CD4-positive, alpha-beta memory T cell (primary cell): ENCODE measurements around the gene DCAF6. TPM values are rescaled to one million over a fixed set of nuclear protein-coding genes. Genes with fewer than 3 reads are reported as not detected.

ENCODE experiments used
- CTCF ChIA-PET: fragments of 350-600 bp; sonication (Branson Sonifier 250); formaldehyde crosslinking; loops from one replicate; lab custom pipeline; 2021; ENCODE audit warnings: inconsistent platforms; ENCODE audit not compliant: partially characterized antibody; lab: Charles Lee
- POLR2A ChIA-PET: fragments of 350-600 bp; sonication (Branson Sonifier 250); formaldehyde crosslinking; loops from one replicate; lab custom pipeline; 2021; ENCODE audit not compliant: partially characterized antibody; lab: Charles Lee
- DNase-seq, 5 donors: peaks; one replicate each; pipeline versions ENCODE4 v3.0.0 to v3.0.0-alpha.2; 2020 to 2022; ENCODE audit warnings: mixed read lengths in 1 of 5
- H3K27ac ChIP-seq: one replicate; pipeline ENCODE4 v1.7.0; 2013; ENCODE audit warnings: low read depth, low read length
- H3K27me3 ChIP-seq: 2 replicates; pipeline ENCODE4 v1.7.0; 2013; ENCODE audit warnings: mild to moderate bottlenecking, low read length, moderate library complexity; ENCODE audit not compliant: insufficient read depth
- H3K36me3 ChIP-seq: 2 replicates; pipeline ENCODE4 v1.7.0; 2013; ENCODE audit warnings: mild to moderate bottlenecking, low read length, moderate library complexity; ENCODE audit not compliant: insufficient read depth
- H3K4me1 ChIP-seq: 2 replicates; pipeline ENCODE4 v1.7.0; 2013; ENCODE audit warnings: mild to moderate bottlenecking, low read length, moderate library complexity; ENCODE audit not compliant: insufficient read depth
- H3K4me3 ChIP-seq, 2 donors: one replicate each; pipeline ENCODE4 v1.7.0; 2013; ENCODE audit warnings: low read length in 2 of 2, mild to moderate bottlenecking in 1 of 2
- H3K9me3 ChIP-seq, 2 donors: one replicate each; pipeline ENCODE4 v1.7.0; 2013; ENCODE audit warnings: low read length in 2 of 2, control low read depth in 1 of 2; ENCODE audit not compliant: control insufficient read depth in 1 of 2
- H3K27ac Mint-ChIP-seq, 7 donors: one replicate each; pipeline ENCODE4 v1.8.0; 2020 to 2021; ENCODE audit warnings: mixed read lengths in 7 of 7, mild to moderate bottlenecking in 6 of 7, inconsistent platforms in 3 of 7, moderate library complexity in 3 of 7
- H3K27me3 Mint-ChIP-seq, 2 donors: one replicate each; pipeline ENCODE4 v1.8.0; 2020 to 2021; ENCODE audit warnings: mixed read lengths in 2 of 2
- H3K36me3 Mint-ChIP-seq, 2 donors: one replicate each; pipeline ENCODE4 v1.8.0; 2020 to 2021; ENCODE audit warnings: mixed read lengths in 2 of 2, inconsistent platforms in 1 of 2, mild to moderate bottlenecking in 1 of 2
- H3K4me1 Mint-ChIP-seq, 4 donors: one replicate each; pipeline ENCODE4 v1.8.0; 2020 to 2021; ENCODE audit warnings: mixed read lengths in 4 of 4, mild to moderate bottlenecking in 1 of 4
- H3K4me3 Mint-ChIP-seq, 8 donors: one replicate each; pipeline ENCODE4 v1.8.0; 2020 to 2021; ENCODE audit warnings: mixed read lengths in 8 of 8, mild to moderate bottlenecking in 7 of 8, moderate library complexity in 6 of 8, inconsistent platforms in 3 of 8
- H3K9me3 Mint-ChIP-seq, 8 donors: one replicate each; pipeline ENCODE4 v1.8.0; 2020 to 2021; ENCODE audit warnings: mixed read lengths in 8 of 8, mild to moderate bottlenecking in 5 of 8, inconsistent platforms in 3 of 8, moderate library complexity in 1 of 8
- intact Hi-C: fragments of 100-400 bp; cut with micrococcal nuclease; formaldehyde crosslinking; loops from one replicate; pipeline ENCODE4 v1.15.1; 2023
- polyA plus RNA-seq, 2 donors: library from polyadenylated mRNA; unstranded; fragments of 300-500 nt; fragmentation: Illumina TruSeq; gene quantifications; one replicate each; pipeline ENCODE4 v1.2.3, GENCODE V29; 2021
- total RNA-seq, 2 experiments: library from RNA; stranded (reverse); gene quantifications; one replicate each; pipeline ENCODE4 v1.2.3, GENCODE V29; 2021

The DCAF6 gene
- total and polyA plus RNA-seq, 4 experiments from 2014 or later: 8.1 to 29.2 (median 21.3) TPM

- Mint-ChIP-seq H3K27me3 (peaks cover 1 to 2% of the 10 kb centered on the region in 2 donors), H3K36me3 (no peaks in the 10 kb centered on the region), H3K9me3 (peaks cover 0 to 10% (median 9%) of the 10 kb centered on the region in 8 donors), H3K27ac (no peak overlapping the region), H3K4me3 (no peak overlapping the region), H3K4me1 (no peaks in the 10 kb centered on the region)
- Histone ChIP-seq H3K4me3 (no peak overlapping the region), H3K4me1 (no peaks in the 10 kb centered on the region), H3K9me3 (no peaks in the 10 kb centered on the region), H3K27ac (no peak overlapping the region), H3K27me3 (no peaks in the 10 kb centered on the region), H3K36me3 (no peaks in the 10 kb centered on the region)
- no peak for DNase-seq
- ChIA-PET POLR2A (no interaction called here), CTCF (no interaction called here)
- intact Hi-C loops: no loop called here
Measured at GRCh38 chr1:167904652-167905130, 31.8 kb upstream of the DCAF6 start.

- Histone ChIP-seq H3K9me3 (no peaks in the 10 kb centered on the region), H3K27ac (no peak overlapping the region), H3K4me1 (no peaks in the 10 kb centered on the region), H3K36me3 (no peaks in the 10 kb centered on the region), H3K27me3 (no peaks in the 10 kb centered on the region), H3K4me3 (no peak overlapping the region)
- DNase-seq: no peak
- H3K4me1 Mint-ChIP-seq: no peaks in the 10 kb centered on the region
- H3K27ac Mint-ChIP-seq: no peak overlapping the region
- H3K9me3 Mint-ChIP-seq: peaks cover 0 to 14% (median 12%) of the 10 kb centered on the region in 8 donors
- H3K27me3 Mint-ChIP-seq: peaks cover 2 to 3% of the 10 kb centered on the region in 2 donors
- H3K36me3 Mint-ChIP-seq: no peaks in the 10 kb centered on the region
- H3K4me3 Mint-ChIP-seq: no peak overlapping the region
- ChIA-PET POLR2A (no interaction called here), CTCF (no interaction called here)
- intact Hi-C loops: no loop called here
Measured at GRCh38 chr1:167905182-167905581, 31.3 kb upstream of the DCAF6 start.

- no peak overlapping the region for H3K4me3 Mint-ChIP-seq
- CTCF ChIA-PET: no interaction called here
Measured at GRCh38 chr1:167905671-167906070, 30.8 kb upstream of the DCAF6 start.

GRCh38 chr1:167909691-167910180 lies 26.7 kb upstream of the DCAF6 start:
- CTCF ChIA-PET: interaction anchor here (1.3 kb wide), 1 partner anchor 17 kb away, joined by 3 read pairs; no protein-coding TSS in a partner anchor
- POLR2A ChIA-PET: no interaction called here
- H3K36me3 Mint-ChIP-seq: peaks cover 3 to 7% of the 10 kb centered on the region in 2 donors
- intact Hi-C loops: no loop called here
- H3K4me3 Mint-ChIP-seq: peak overlapping the region in 1 of 8 donors; percentile 7
- H3K27me3 Mint-ChIP-seq: peaks cover 2 to 3% of the 10 kb centered on the region in 2 donors
- no peaks in the 10 kb centered on the region for H3K27me3 ChIP-seq
- no peak for DNase-seq
- no peaks in the 10 kb centered on the region for H3K4me1 Mint-ChIP-seq
- no peaks in the 10 kb centered on the region for H3K4me1 ChIP-seq
- no peaks in the 10 kb centered on the region for H3K36me3 ChIP-seq
- peaks cover 0 to 18% (median 15%) of the 10 kb centered on the region in 8 donors for H3K9me3 Mint-ChIP-seq
- H3K9me3 ChIP-seq: no peaks in the 10 kb centered on the region
- no peak overlapping the region for H3K27ac ChIP-seq
- no peak overlapping the region for H3K4me3 ChIP-seq
- no peak overlapping the region for H3K27ac Mint-ChIP-seq

More at GRCh38 chr1:167905671-167906070, 30.8 kb upstream of the DCAF6 start:
- Histone ChIP-seq H3K4me1 (no peaks in the 10 kb centered on the region), H3K27me3 (no peaks in the 10 kb centered on the region), H3K27ac (no peak overlapping the region), H3K36me3 (no peaks in the 10 kb centered on the region), H3K9me3 (no peaks in the 10 kb centered on the region), H3K4me3 (no peak overlapping the region)
- no peaks in the 10 kb centered on the region for H3K36me3 Mint-ChIP-seq
- H3K4me1 Mint-ChIP-seq: no peaks in the 10 kb centered on the region
- peaks cover 2 to 3% of the 10 kb centered on the region in 2 donors for H3K27me3 Mint-ChIP-seq
- DNase-seq: no peak
- POLR2A ChIA-PET: no interaction called here
- intact Hi-C loops: no loop called here
- peaks cover 0 to 18% (median 15%) of the 10 kb centered on the region in 8 donors for H3K9me3 Mint-ChIP-seq
- H3K27ac Mint-ChIP-seq: no peak overlapping the region

GRCh38 chr1:167910530-167910929 lies 26.0 kb upstream of the DCAF6 start:
- H3K9me3 Mint-ChIP-seq: peaks cover 0 to 18% (median 15%) of the 10 kb centered on the region in 8 donors
- no peaks in the 10 kb centered on the region for H3K4me1 Mint-ChIP-seq
- POLR2A ChIA-PET: no interaction called here
- H3K4me3 Mint-ChIP-seq: no peak overlapping the region
- Histone ChIP-seq H3K4me3 (no peak overlapping the region), H3K9me3 (no peaks in the 10 kb centered on the region), H3K4me1 (no peaks in the 10 kb centered on the region), H3K36me3 (no peaks in the 10 kb centered on the region), H3K27ac (no peak overlapping the region), H3K27me3 (no peaks in the 10 kb centered on the region)
- peaks cover 2 to 3% of the 10 kb centered on the region in 2 donors for H3K27me3 Mint-ChIP-seq
- CTCF ChIA-PET: interaction anchor here (1.3 kb wide), 1 partner anchor 16 kb away, joined by 3 read pairs; no protein-coding TSS in a partner anchor
- H3K36me3 Mint-ChIP-seq: peaks cover 5 to 9% of the 10 kb centered on the region in 2 donors
- H3K27ac Mint-ChIP-seq: no peak overlapping the region
- intact Hi-C loops: no loop called here
- DNase-seq: no peak

GRCh38 chr1:167911413-167911812 lies 25.1 kb upstream of the DCAF6 start:
- peaks cover 0 to 18% (median 15%) of the 10 kb centered on the region in 8 donors for H3K9me3 Mint-ChIP-seq
- peaks cover 2 to 3% of the 10 kb centered on the region in 2 donors for H3K27me3 Mint-ChIP-seq
- POLR2A ChIA-PET: no interaction called here
- H3K36me3 Mint-ChIP-seq: peaks cover 12 to 13% of the 10 kb centered on the region in 2 donors
- H3K4me3 Mint-ChIP-seq: no peak overlapping the region
- no peak for DNase-seq
- no peaks in the 10 kb centered on the region for H3K4me1 Mint-ChIP-seq
- no peaks in the 10 kb centered on the region for H3K27me3 ChIP-seq
- CTCF ChIA-PET: no interaction called here
- no peak overlapping the region for H3K27ac Mint-ChIP-seq
- H3K27ac ChIP-seq: no peak overlapping the region
- H3K9me3 ChIP-seq: no peaks in the 10 kb centered on the region
- no peaks in the 10 kb centered on the region for H3K4me1 ChIP-seq
- no peaks in the 10 kb centered on the region for H3K36me3 ChIP-seq
- intact Hi-C loops: no loop called here
- H3K4me3 ChIP-seq: no peak overlapping the region

- POLR2A ChIA-PET: no interaction called here
- no peaks in the 10 kb centered on the region for H3K4me1 ChIP-seq
- CTCF ChIA-PET: no interaction called here
- H3K4me3 Mint-ChIP-seq: no peak overlapping the region
- H3K36me3 ChIP-seq: no peaks in the 10 kb centered on the region
- H3K4me3 ChIP-seq: no peak overlapping the region
- DNase-seq: no peak
- peaks cover 17 to 20% of the 10 kb centered on the region in 2 donors for H3K36me3 Mint-ChIP-seq
- peaks cover 0 to 18% (median 15%) of the 10 kb centered on the region in 8 donors for H3K9me3 Mint-ChIP-seq
- H3K4me1 Mint-ChIP-seq: no peaks in the 10 kb centered on the region
- no peak overlapping the region for H3K27ac ChIP-seq
- intact Hi-C loops: no loop called here
- no peaks in the 10 kb centered on the region for H3K27me3 ChIP-seq
- H3K27ac Mint-ChIP-seq: peak overlapping the region in 1 of 7 donors; percentile 31
- H3K9me3 ChIP-seq: no peaks in the 10 kb centered on the region
- peaks cover 0 to 3% of the 10 kb centered on the region in 2 donors for H3K27me3 Mint-ChIP-seq
Measured at GRCh38 chr1:167912294-167912693, 24.2 kb upstream of the DCAF6 start.
